OCI-LY1 (cell line): Measurements from ENCODE around the gene MGAT3.

ENCODE experiments used
- EZH2 ChIP-seq: fragments of 200-600 bp; sonication (generic), shearing (Covaris generic); IDR thresholded peaks from 2 replicates; pipeline ENCODE4 v1.8.0; 2017; ENCODE audit warnings: borderline replicate concordance, mixed run types, mild to moderate bottlenecking, antibody characterized with exemption, low read length, moderate library complexity, mixed read lengths
- TF ChIP-seq, protein P1 (sequence below): fragments of 200-600 bp; sonication (generic), shearing (Covaris generic); IDR thresholded peaks from 2 replicates; pipeline ENCODE4 v1.5.1; 2017; ENCODE audit warnings: mild to moderate bottlenecking, antibody characterized with exemption, low read length, moderate library complexity, mixed read lengths

DNA sequence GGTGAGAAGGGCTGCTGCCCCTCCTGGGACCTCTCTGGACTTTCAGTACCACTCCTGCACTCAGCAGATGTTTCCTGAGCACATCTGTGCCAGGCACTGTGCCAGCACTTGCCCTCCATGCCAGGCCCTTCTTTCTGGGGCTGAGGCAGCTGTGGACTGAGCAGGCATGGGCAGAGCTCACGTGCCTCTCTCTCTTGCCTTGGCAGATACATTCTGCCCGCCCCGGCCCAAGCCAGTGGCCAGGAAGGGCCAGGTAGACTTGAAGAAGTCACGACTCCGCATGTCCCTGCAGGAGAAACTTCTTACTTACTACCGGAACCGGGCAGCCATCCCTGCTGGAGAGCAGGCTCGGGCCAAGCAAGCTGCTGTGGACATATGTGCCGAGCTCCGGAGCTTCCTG, 55.2 kb downstream of the MGAT3 start:
- TF ChIP-seq, protein P1, sequence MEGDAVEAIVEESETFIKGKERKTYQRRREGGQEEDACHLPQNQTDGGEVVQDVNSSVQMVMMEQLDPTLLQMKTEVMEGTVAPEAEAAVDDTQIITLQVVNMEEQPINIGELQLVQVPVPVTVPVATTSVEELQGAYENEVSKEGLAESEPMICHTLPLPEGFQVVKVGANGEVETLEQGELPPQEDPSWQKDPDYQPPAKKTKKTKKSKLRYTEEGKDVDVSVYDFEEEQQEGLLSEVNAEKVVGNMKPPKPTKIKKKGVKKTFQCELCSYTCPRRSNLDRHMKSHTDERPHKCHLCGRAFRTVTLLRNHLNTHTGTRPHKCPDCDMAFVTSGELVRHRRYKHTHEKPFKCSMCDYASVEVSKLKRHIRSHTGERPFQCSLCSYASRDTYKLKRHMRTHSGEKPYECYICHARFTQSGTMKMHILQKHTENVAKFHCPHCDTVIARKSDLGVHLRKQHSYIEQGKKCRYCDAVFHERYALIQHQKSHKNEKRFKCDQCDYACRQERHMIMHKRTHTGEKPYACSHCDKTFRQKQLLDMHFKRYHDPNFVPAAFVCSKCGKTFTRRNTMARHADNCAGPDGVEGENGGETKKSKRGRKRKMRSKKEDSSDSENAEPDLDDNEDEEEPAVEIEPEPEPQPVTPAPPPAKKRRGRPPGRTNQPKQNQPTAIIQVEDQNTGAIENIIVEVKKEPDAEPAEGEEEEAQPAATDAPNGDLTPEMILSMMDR = no peak
- TF ChIP-seq EZH2 = no peak
